HepG2 (cell line): Measurements from ENCODE around the gene GMPPB. TPM values are rescaled to one million over a fixed set of nuclear protein-coding genes. Genes with fewer than 3 reads are reported as not detected.

Source experiments
- ATAC-seq: fragments of 200-7000 bp; cut with Tn5 transposase; 3 replicates; pipeline ENCODE4 v1.9.1; 2020; ENCODE audit warnings: mild to moderate bottlenecking, moderate library complexity
- BruUV-seq: library from RNA; stranded (reverse); fragments of 400-500 nt; replicated peaks from 2 replicates; lab custom pipeline; 2021; lab: Mats Ljungman, UMichigan
- CTCF ChIA-PET: fragments of 300-600 bp; formaldehyde crosslinking; extraction: SDS; loops from one replicate; lab custom pipeline; 2021; ENCODE audit warnings: low total read pairs, inconsistent platforms, low intra/inter-chr PET ratio; lab: Yijun Ruan, JAX
- POLR2A ChIA-PET: fragments of 350-600 bp; sonication (Branson Sonifier 250); formaldehyde crosslinking; loops from one replicate; lab custom pipeline; 2020; ENCODE audit warnings: antibody characterized with exemption, inconsistent platforms; lab: Yijun Ruan, JAX
- DNase-seq: peaks from one replicate; pipeline ENCODE4 v3.0.0-alpha.2; 2015; ENCODE audit warnings: low spot score
- FAIRE-seq: peaks from 3 replicates; lab custom pipeline; 2011; peaks lifted over from hg19 to GRCh38; lab: Jason Lieb, UNC
- H2AFZ ChIP-seq: one replicate; pipeline ENCODE4 v1.6.1; 2011; ENCODE audit warnings: low read length, inconsistent platforms
- H3K27ac ChIP-seq: fragments of 300-600 bp; 3 replicates; pipeline ENCODE4 v1.8.0; 2011; ENCODE audit warnings: mixed run types, mild to moderate bottlenecking, mixed read lengths, low read length, inconsistent platforms; ENCODE audit not compliant: insufficient read depth; ENCODE audit errors: extremely low read length
- H3K27me3 ChIP-seq, 2 experiments: fragments of 200-600 bp in 1 of 2; 2 replicates in 1 of 2; 3 replicates in 1 of 2; pipeline versions ENCODE4 v1.6.0 to v1.8.0; 2011; ENCODE audit warnings: low read length in 2 of 2, mild to moderate bottlenecking in 2 of 2, moderate library complexity in 2 of 2, inconsistent platforms in 1 of 2; ENCODE audit not compliant: insufficient read depth in 2 of 2, control insufficient read depth in 1 of 2
- H3K36me3 ChIP-seq, 2 experiments: fragments of 200-600 bp in 1 of 2; replicated peaks in 1 of 2; 2 replicates in 1 of 2; 3 replicates in 1 of 2; pipeline versions ENCODE4 v1.5.1 to v1.8.0; 2011; ENCODE audit warnings: low read length in 2 of 2, inconsistent platforms in 1 of 2; ENCODE audit not compliant: insufficient read depth in 2 of 2, control insufficient read depth in 1 of 2
- H3K4me1 ChIP-seq: 2 replicates; pipeline ENCODE4 v1.5.1; 2012; ENCODE audit warnings: low read length, inconsistent platforms; ENCODE audit not compliant: insufficient read depth
- H3K4me2 ChIP-seq: 2 replicates; pipeline ENCODE4 v1.6.0; 2011; ENCODE audit warnings: low read depth, low read length, inconsistent platforms
- H3K4me3 ChIP-seq, 3 experiments: fragments of 200-600 bp in 1 of 3; sonication (generic), shearing (Covaris generic) in 1 of 3; replicated peaks in 1 of 3; 2 replicates each; pipeline ENCODE4 v1.5.1; 2011 to 2016; ENCODE audit warnings: low read length in 3 of 3, inconsistent platforms in 2 of 3, low read depth in 2 of 3, mild to moderate bottlenecking in 2 of 3, control low read depth in 1 of 3, mixed read lengths in 1 of 3; ENCODE audit not compliant: insufficient read depth in 1 of 3
- H3K79me2 ChIP-seq: one replicate; pipeline ENCODE4 v1.6.1; 2011; ENCODE audit warnings: low read length, inconsistent platforms; ENCODE audit not compliant: insufficient read depth
- H3K9ac ChIP-seq: 2 replicates; pipeline ENCODE4 v1.6.0; 2011; ENCODE audit warnings: mild to moderate bottlenecking, low read depth, low read length, inconsistent platforms; ENCODE audit not compliant: insufficient read depth
- H3K9me3 ChIP-seq: 2 replicates; pipeline ENCODE4 v1.5.1; 2012; ENCODE audit warnings: mild to moderate bottlenecking, low read length
- H4K20me1 ChIP-seq: 2 replicates; pipeline ENCODE4 v1.6.0; 2011; ENCODE audit warnings: inconsistent platforms, mild to moderate bottlenecking, low read length, moderate library complexity; ENCODE audit not compliant: insufficient read depth
- KDM3A ChIP-seq: IDR thresholded peaks from 2 replicates; pipeline ENCODE4 v1.6.1; 2018; ENCODE audit warnings: low read depth, missing compliant biosample characterization
- ZFY ChIP-seq: sonication (generic); formaldehyde crosslinking; IDR thresholded peaks from 2 replicates; pipeline ENCODE4 v1.4.0; 2020; ENCODE audit warnings: missing genetic modification reagents
- ZNF121 ChIP-seq: sonication (generic); formaldehyde crosslinking; IDR thresholded peaks from 2 replicates; pipeline ENCODE4 v1.5.0; 2020; ENCODE audit warnings: mild to moderate bottlenecking, missing genetic modification reagents
- ZNF770 ChIP-seq: sonication (generic); formaldehyde crosslinking; IDR thresholded peaks from 2 replicates; pipeline ENCODE4 v1.5.0; 2020; ENCODE audit warnings: mild to moderate bottlenecking, missing genetic modification reagents
- WGBS: methylation state at CpG from one replicate; pipeline ENCODE4 v1.1.6; 2017; ENCODE audit warnings: low lambda C conversion rate; 5-methylcytosine and 5-hydroxymethylcytosine counted together
- in situ Hi-C: cut with HindIII; loops from 2 replicates; pipeline ENCODE4 v1.10.0; 2017; ENCODE audit warnings: low pct_unique_long_range_greater_than_20kb; ENCODE audit not compliant: extremely low pct_ligation_motif_present
- intact Hi-C: fragments of 100-400 bp; cut with micrococcal nuclease; formaldehyde crosslinking; loops from one replicate; pipeline ENCODE4 v1.10.0; 2022; ENCODE audit not compliant: unreplicated experiment
- polyA plus RNA-seq, 8 experiments: library from polyadenylated mRNA; depleted of rRNA in 3 of 8; stranded (reverse) in 7 of 8; unstranded in 1 of 8; fragments of >200 nt; fragmentation: Illumina TruSeq in 4 of 8; extraction: Trizol in 4 of 8; gene quantifications; 2 replicates each; pipeline versions ENCODE4 v1.2.1 to v1.2.3, GENCODE V29; 2011 to 2016; ENCODE audit warnings: low read depth in 4 of 8, missing spikeins in 1 of 8, mixed read lengths in 1 of 8; ENCODE audit not compliant: insufficient read depth in 1 of 8
- total RNA-seq, 5 experiments: library from RNA; depleted of rRNA; stranded (reverse); fragments of >200 nt; fragmentation: Illumina TruSeq; extraction: Trizol; gene quantifications; 2 replicates each; pipeline ENCODE4 v1.2.3, GENCODE V29; 2016; ENCODE audit warnings: low read depth in 1 of 5

GMPPB gene
- total and polyA plus RNA-seq, 2 of the 13 experiments (the other 11 are each of a cell fraction or from before 2014, with no cell fraction given): 6.5 to 23.1 TPM

DNA sequence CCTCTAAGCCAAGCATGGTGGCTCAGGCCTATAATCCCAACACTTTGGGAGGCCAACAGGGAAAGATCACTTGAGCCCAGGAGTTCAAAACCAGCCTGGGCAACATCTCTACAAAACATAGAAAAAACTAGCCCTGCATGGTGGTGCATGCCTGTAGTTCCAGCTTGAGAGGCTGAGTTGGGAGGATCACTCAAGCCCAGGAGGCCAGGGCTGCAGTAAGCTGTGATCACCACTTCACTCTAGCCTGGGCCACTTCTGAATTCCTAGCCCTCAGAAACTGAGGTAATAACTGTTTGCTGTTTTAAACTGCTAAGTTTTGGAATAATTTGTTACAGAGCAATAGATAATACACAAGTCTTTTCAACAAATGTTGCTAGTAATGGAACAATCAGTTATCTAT lies 46.2 kb upstream of the GMPPB start:
- FAIRE-seq: no peak
- no peaks in the 10 kb centered on the region for H3K27me3 ChIP-seq

GRCh38 chr3:49769286-49769915 lies 45.6 kb upstream of the GMPPB start:
- TF ChIP-seq ZFY (CRISPR knock-in tag) (no peak), ZNF121 (CRISPR knock-in tag) (no peak)

More for the DNA sequence above, 46.2 kb upstream of the GMPPB start:
- ChIA-PET POLR2A (no interaction called here), CTCF (no interaction called here)
- H2AFZ ChIP-seq: no peak overlapping the region
- no peak for ATAC-seq
- no peak for DNase-seq
- H3K9ac ChIP-seq: no peak overlapping the region
- H3K9me3 ChIP-seq: no peaks in the 10 kb centered on the region
- H3K36me3 ChIP-seq: peaks cover 2 to 18% of the 10 kb centered on the region in 2 experiments; a peak in 3 of 5 replicates
- intact Hi-C loops (no loop called here), in situ Hi-C loops (no loop called here)
- H4K20me1 ChIP-seq: peaks cover 4% of the 10 kb centered on the region; the same call in 1 of the 2 replicates
- no peak overlapping the region for H3K27ac ChIP-seq
- H3K79me2 ChIP-seq: peaks cover 69% of the 10 kb centered on the region
- H3K4me2 ChIP-seq: no peak overlapping the region
- H3K4me1 ChIP-seq: peaks cover 6% of the 10 kb centered on the region; the same call in 1 of the 2 replicates
- TF ChIP-seq KDM3A (CRISPR knock-in tag) (no peak), ZNF770 (CRISPR knock-in tag) (0 out of 2 replicates have a peak, but pooled peaks have one; percentile 31)
- H3K4me3 ChIP-seq: no peak overlapping the region
- BruUV-seq: no TSS peak

More at GRCh38 chr3:49769286-49769915, 45.6 kb upstream of the GMPPB start:
- H3K36me3 ChIP-seq: peaks cover 2 to 20% of the 10 kb centered on the region in 2 experiments; a peak in 3 of 5 replicates
- CTCF ChIA-PET: no interaction called here
- no peak overlapping the region for H3K27ac ChIP-seq
- H3K4me2 ChIP-seq: no peak overlapping the region
- no peaks in the 10 kb centered on the region for H3K9me3 ChIP-seq
- WGBS: 98% methylated on average over 3 of the region's 3 CpGs
- ATAC-seq: no peak
- peaks cover 2% of the 10 kb centered on the region; the same call in 1 of the 2 replicates for H4K20me1 ChIP-seq
- no peak overlapping the region for H3K4me3 ChIP-seq
- POLR2A ChIA-PET: no interaction called here
- peaks cover 69% of the 10 kb centered on the region for H3K79me2 ChIP-seq
- no peaks in the 10 kb centered on the region for H3K27me3 ChIP-seq
- H3K9ac ChIP-seq: no peak overlapping the region
- intact Hi-C loops (no loop called here), in situ Hi-C loops (no loop called here)
- BruUV-seq: no TSS peak
- H2AFZ ChIP-seq: no peak overlapping the region
- H3K4me1 ChIP-seq: peaks cover 6% of the 10 kb centered on the region; the same call in 1 of the 2 replicates
- FAIRE-seq: no peak
- DNase-seq: no peak
